SK-N-SH (cell line): ENCODE data around the gene MAST1. TPM values are rescaled to one million over a fixed set of nuclear protein-coding genes. Genes with fewer than 3 reads are reported as not detected.

Experiments
- CTCF ChIA-PET: fragments of 300-600, 350-600 bp; formaldehyde crosslinking; extraction: SDS; loops from one replicate; lab custom pipeline; 2021; lab: Yijun Ruan, JAX
- POLR2A ChIA-PET: fragments of 350-600 bp; sonication (Branson Sonifier 250); formaldehyde crosslinking; extraction: SDS; loops from one replicate; lab custom pipeline; 2020; ENCODE audit warnings: antibody characterized with exemption, inconsistent platforms; lab: Yijun Ruan, JAX
- DNase-seq: peaks from one replicate; pipeline ENCODE4 v3.0.0; 2012
- H2AFZ ChIP-seq: fragments of 200-600 bp; sonication (generic); 2 replicates; pipeline ENCODE4 v1.8.1; 2016; ENCODE audit warnings: antibody characterized with exemption, mild to moderate bottlenecking, low read depth
- H3F3A ChIP-seq: fragments of 200-600 bp; sonication (generic); replicated peaks from 2 replicates; pipeline ENCODE3; 2016; ENCODE audit warnings: antibody characterized with exemption, mild to moderate bottlenecking; ENCODE audit not compliant: insufficient read depth
- H3K27ac ChIP-seq, 2 experiments: fragments of 200-500 bp in 1 of 2; fragments of 200-600 bp in 1 of 2; sonication (Bioruptor generic) in 1 of 2; sonication (generic), shearing (Covaris generic) in 1 of 2; 2 replicates each; pipeline versions ENCODE4 v1.5.1 to v1.6.1; 2014 to 2016; ENCODE audit warnings: low read depth in 2 of 2, inconsistent platforms in 1 of 2, low read length in 1 of 2, mild to moderate bottlenecking in 1 of 2, mixed read lengths in 1 of 2
- H3K27me3 ChIP-seq: fragments of 200-600 bp; sonication (generic), shearing (Covaris generic); 2 replicates; pipeline ENCODE4 v1.6.1; 2016; ENCODE audit warnings: mixed run types; ENCODE audit not compliant: insufficient read depth
- H3K36me3 ChIP-seq, 2 experiments: fragments of 200-500 bp in 1 of 2; fragments of 200-600 bp in 1 of 2; sonication (Bioruptor generic) in 1 of 2; sonication (generic) in 1 of 2; replicated peaks in 1 of 2; 2 replicates each; pipeline versions ENCODE3 to v1.5.1; 2014 to 2016; ENCODE audit warnings: low read length in 1 of 2, mild to moderate bottlenecking in 1 of 2; ENCODE audit not compliant: insufficient read depth in 2 of 2, control insufficient read depth in 1 of 2
- H3K4me1 ChIP-seq, 2 experiments: fragments of 200-500 bp in 1 of 2; fragments of 200-600 bp in 1 of 2; sonication (Bioruptor generic) in 1 of 2; sonication (generic), shearing (Covaris generic) in 1 of 2; 2 replicates each; pipeline versions ENCODE4 v1.5.1 to v1.6.1; 2014 to 2016; ENCODE audit warnings: low read depth in 1 of 2, low read length in 1 of 2, mixed run types in 1 of 2; ENCODE audit not compliant: insufficient read depth in 2 of 2, control insufficient read depth in 1 of 2
- H3K4me2 ChIP-seq: fragments of 200-600 bp; sonication (generic), shearing (Covaris generic); 2 replicates; pipeline ENCODE4 v1.6.1; 2017; ENCODE audit warnings: mixed run types
- H3K4me3 ChIP-seq, 2 experiments: fragments of 200-500 bp in 1 of 2; fragments of 200-600 bp in 1 of 2; sonication (Bioruptor generic) in 1 of 2; sonication (generic), shearing (Covaris generic) in 1 of 2; 2 replicates each; pipeline versions ENCODE4 v1.5.1 to v1.8.1; 2014 to 2016; ENCODE audit warnings: low read depth in 2 of 2, inconsistent platforms in 1 of 2, low read length in 1 of 2, mild to moderate bottlenecking in 1 of 2, mixed read lengths in 1 of 2, moderate library complexity in 1 of 2
- H3K79me2 ChIP-seq: fragments of 200-600 bp; sonication (generic); 2 replicates; pipeline ENCODE4 v1.8.1; 2017; ENCODE audit warnings: mild to moderate bottlenecking; ENCODE audit not compliant: insufficient read depth
- H3K9ac ChIP-seq: fragments of 200-600 bp; sonication (generic); 2 replicates; pipeline ENCODE4 v1.6.1; 2017; ENCODE audit warnings: mixed run types
- H3K9me2 ChIP-seq: fragments of 200-600 bp; sonication (generic); 2 replicates; pipeline ENCODE4 v1.6.1; 2017; ENCODE audit warnings: mixed run types
- H3K9me3 ChIP-seq: fragments of 200-600 bp; sonication (generic); 2 replicates; pipeline ENCODE4 v1.6.1; 2017; ENCODE audit warnings: mixed run types, mild to moderate bottlenecking, moderate library complexity
- H4K20me1 ChIP-seq: fragments of 200-600 bp; sonication (generic); 2 replicates; pipeline ENCODE4 v1.6.1; 2017; ENCODE audit warnings: mild to moderate bottlenecking, mixed run types; ENCODE audit not compliant: insufficient read depth
- CHD2 ChIP-seq: fragments of 150-350 bp; IDR thresholded peaks from 2 replicates; pipeline ENCODE4 v1.6.1; 2018; ENCODE audit warnings: low read length; ENCODE audit not compliant: partially characterized antibody
- ELF1 ChIP-seq: IDR thresholded peaks from 2 replicates; pipeline ENCODE4 v1.4.0; 2012
- FOSL2 ChIP-seq: IDR thresholded peaks from 2 replicates; pipeline ENCODE4 v1.4.0; 2012; ENCODE audit warnings: low read depth, mild to moderate bottlenecking, moderate library complexity, borderline replicate concordance
- FOXJ3 ChIP-seq: sonication (generic); formaldehyde crosslinking; IDR thresholded peaks from 2 replicates; pipeline ENCODE4 v1.5.1; 2020; ENCODE audit warnings: mild to moderate bottlenecking, missing genetic modification reagents
- FOXM1 ChIP-seq: IDR thresholded peaks from 2 replicates; pipeline ENCODE4 v1.4.0; 2012; ENCODE audit warnings: low read depth, mild to moderate bottlenecking
- GABPA ChIP-seq: IDR thresholded peaks from 2 replicates; pipeline ENCODE4 v1.4.0; 2012; ENCODE audit warnings: low read depth, mild to moderate bottlenecking
- JUND ChIP-seq: IDR thresholded peaks from 2 replicates; pipeline ENCODE4 v1.4.0; 2012
- MAX ChIP-seq: IDR thresholded peaks from 2 replicates; pipeline ENCODE4 v1.4.0; 2012; ENCODE audit warnings: low read depth
- MEF2A ChIP-seq: IDR thresholded peaks from 2 replicates; pipeline ENCODE4 v1.4.0; 2012; ENCODE audit warnings: low read depth, borderline replicate concordance
- NRF1 ChIP-seq: IDR thresholded peaks from 2 replicates; pipeline ENCODE4 v1.6.1; 2012; ENCODE audit warnings: low read depth, mild to moderate bottlenecking, low read length
- POLR2AphosphoS5 ChIP-seq: IDR thresholded peaks from 2 replicates; pipeline ENCODE4 v1.6.1; 2012; ENCODE audit warnings: low read depth, low read length
- RCOR1 ChIP-seq: fragments of 150-350 bp; IDR thresholded peaks from 2 replicates; pipeline ENCODE4 v1.6.1; 2017; ENCODE audit warnings: antibody characterized with exemption, low read length
- RXRA ChIP-seq: IDR thresholded peaks from 2 replicates; pipeline ENCODE4 v1.4.0; 2012; ENCODE audit warnings: low read depth, mild to moderate bottlenecking, borderline replicate concordance
- TAF1 ChIP-seq: IDR thresholded peaks from 2 replicates; pipeline ENCODE4 v1.6.1; 2012; ENCODE audit warnings: low read depth, mild to moderate bottlenecking, low read length, moderate library complexity, borderline replicate concordance
- TCF12 ChIP-seq: IDR thresholded peaks from 2 replicates; pipeline ENCODE4 v1.4.0; 2012
- TEAD4 ChIP-seq: IDR thresholded peaks from 2 replicates; pipeline ENCODE4 v1.4.0; 2012; ENCODE audit warnings: mild to moderate bottlenecking, borderline replicate concordance; ENCODE audit not compliant: insufficient read depth
- USF1 ChIP-seq: IDR thresholded peaks from 2 replicates; pipeline ENCODE4 v1.4.0; 2012; ENCODE audit warnings: low read depth, borderline replicate concordance
- USF2 ChIP-seq: fragments of 150-350 bp; IDR thresholded peaks from 2 replicates; pipeline ENCODE4 v1.6.1; 2017; ENCODE audit warnings: antibody characterized with exemption, low read length, low read depth, borderline replicate concordance
- YY1 ChIP-seq: IDR thresholded peaks from 2 replicates; pipeline ENCODE4 v1.4.0; 2012; ENCODE audit warnings: low read depth, mild to moderate bottlenecking
- WGBS: methylation state at CpG from one replicate; pipeline ENCODE4 v1.1.6; 2017; ENCODE audit warnings: low lambda C conversion rate; 5-methylcytosine and 5-hydroxymethylcytosine counted together
- polyA plus RNA-seq, 3 experiments: library from polyadenylated mRNA; depleted of rRNA; stranded (reverse); fragments of >200 nt; gene quantifications; 2 replicates each; pipeline ENCODE4 v1.2.3, GENCODE V29; 2012
- TF ChIP-seq, protein P1 (sequence below): fragments of 150-350 bp; IDR thresholded peaks from 2 replicates; pipeline ENCODE4 v1.6.1; 2016; ENCODE audit warnings: mild to moderate bottlenecking, low read depth, low read length

Gene MAST1
- polyA plus RNA-seq, 1 of the 3 experiments (the other 2 are of a cell fraction): 9.7 TPM

- TF ChIP-seq MAX: 0 out of 2 replicates have a peak, but pooled peaks have one; percentile 53
- TF ChIP-seq YY1: 0 out of 2 replicates have a peak, but pooled peaks have one; percentile 38
- no peak for TF ChIP-seq CHD2
- TF ChIP-seq ELF1: no peak; the same call in 1 of the 2 replicates
- peak; percentile 38; the same call in 1 of the 2 replicates for TF ChIP-seq GABPA
- TF ChIP-seq TEAD4: no peak
- no peak for TF ChIP-seq TCF12
- TF ChIP-seq FOXJ3 (CRISPR knock-in tag): no peak
- no peak for TF ChIP-seq RXRA
- no peak for TF ChIP-seq RCOR1
Measured at GRCh38 chr19:12789904-12790619, 48.3 kb upstream of the MAST1 start (continued).

DNA sequence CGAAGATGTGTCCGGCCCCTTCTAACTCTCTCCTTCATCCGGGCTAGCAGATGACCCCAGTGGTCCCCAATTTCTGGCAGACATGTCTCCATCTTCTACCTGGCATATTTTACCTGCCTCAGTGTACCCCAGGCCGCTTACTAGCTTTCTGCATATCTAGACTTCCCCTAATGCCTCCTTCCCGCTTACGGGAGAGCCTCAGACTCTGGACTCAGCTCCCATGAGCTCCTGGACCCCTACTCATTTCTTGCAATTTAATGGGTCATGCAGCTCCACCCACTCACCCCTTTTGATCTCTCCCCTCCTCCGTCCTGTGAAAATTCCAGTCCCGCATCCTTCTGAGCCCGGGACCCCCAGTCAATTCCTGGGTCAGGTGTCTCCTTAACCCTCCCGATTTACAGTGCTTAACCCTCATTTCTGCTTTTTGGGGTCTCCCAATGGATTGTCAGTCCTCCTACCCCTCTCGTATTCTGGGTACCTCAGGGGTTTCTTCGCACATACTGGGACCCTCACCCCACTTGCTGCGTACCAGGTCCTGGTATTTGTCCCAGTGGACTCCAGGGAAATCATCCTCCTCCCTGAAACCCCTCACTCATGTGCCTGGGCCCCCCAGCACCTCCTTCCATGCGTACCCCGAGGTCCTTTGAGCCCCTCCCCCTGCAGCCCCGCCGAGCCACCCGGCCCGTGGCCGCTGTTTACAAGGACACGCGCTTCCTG is 47.5 kb upstream of the MAST1 start:
- POLR2A ChIA-PET: interaction anchor here (0.9 to 4.4 kb wide), 16 partner anchors 8 to 373 kb away, joined by 3 to 88 read pairs (median 5); partner anchors contain the start of genes GCDH, GET3, PRDX2 and RNASEH2A
- Histone ChIP-seq H4K20me1 (peaks cover 17% of the 10 kb centered on the region), H3K9ac (peak overlapping the region; percentile 95), H3K9me3 (no peaks in the 10 kb centered on the region), H3K4me1 (peaks cover 34 to 46% of the 10 kb centered on the region in 2 experiments), H3K9me2 (no peaks in the 10 kb centered on the region), H2AFZ (no peak overlapping the region; the same call in 1 of the 2 replicates), H3K4me2 (peak overlapping the region; percentile 88), H3K36me3 (peaks cover 0 to 6% of the 10 kb centered on the region in 2 experiments), H3K27me3 (no peaks in the 10 kb centered on the region), H3F3A (peaks cover 51% of the 10 kb centered on the region), H3K79me2 (peaks cover 20% of the 10 kb centered on the region), H3K27ac (peak overlapping the region; percentile 96 to 97), H3K4me3 (peak overlapping the region; percentile 55 to 80)
- CTCF ChIA-PET: interaction anchor here (1.2 to 17.1 kb wide), 5 partner anchors 11 to 56 kb away, joined by 3 to 447 read pairs (median 10); partner anchors contain the start of genes HOOK2, PRDX2 and THSD8
- no peak for DNase-seq
- TF ChIP-seq NRF1 (no peak), USF2 (no peak), RXRA (no peak), USF1 (no peak), TEAD4 (no peak), JUND (no peak), FOSL2 (no peak), TAF1 (no peak), POLR2AphosphoS5 (no peak), FOXM1 (no peak), GABPA (no peak), MEF2A (no peak)
- TF ChIP-seq, protein P1, sequence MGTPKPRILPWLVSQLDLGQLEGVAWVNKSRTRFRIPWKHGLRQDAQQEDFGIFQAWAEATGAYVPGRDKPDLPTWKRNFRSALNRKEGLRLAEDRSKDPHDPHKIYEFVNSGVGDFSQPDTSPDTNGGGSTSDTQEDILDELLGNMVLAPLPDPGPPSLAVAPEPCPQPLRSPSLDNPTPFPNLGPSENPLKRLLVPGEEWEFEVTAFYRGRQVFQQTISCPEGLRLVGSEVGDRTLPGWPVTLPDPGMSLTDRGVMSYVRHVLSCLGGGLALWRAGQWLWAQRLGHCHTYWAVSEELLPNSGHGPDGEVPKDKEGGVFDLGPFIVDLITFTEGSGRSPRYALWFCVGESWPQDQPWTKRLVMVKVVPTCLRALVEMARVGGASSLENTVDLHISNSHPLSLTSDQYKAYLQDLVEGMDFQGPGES: no peak
- WGBS: 26% methylated on average over 19 of the region's 22 CpGs
